Loucy (cell line): ENCODE results near the gene MPRIP.

ENCODE experiments used
- EZH2phosphoT487 ChIP-seq: fragments of 200-600 bp; IDR thresholded peaks from 2 replicates; pipeline ENCODE4 v1.6.1; 2018; ENCODE audit warnings: antibody characterized with exemption, mild to moderate bottlenecking, moderate library complexity, borderline replicate concordance
- TF ChIP-seq, protein P1 (sequence below): fragments of 200-600 bp; sonication (generic); conservative IDR thresholded peaks from 2 replicates; pipeline ENCODE4 v1.5.1; 2014; ENCODE audit warnings: mild to moderate bottlenecking, antibody characterized with exemption, low read length

GRCh38 chr17:17114592-17115225, 72.5 kb downstream of the MPRIP start:
- TF ChIP-seq, protein P1, sequence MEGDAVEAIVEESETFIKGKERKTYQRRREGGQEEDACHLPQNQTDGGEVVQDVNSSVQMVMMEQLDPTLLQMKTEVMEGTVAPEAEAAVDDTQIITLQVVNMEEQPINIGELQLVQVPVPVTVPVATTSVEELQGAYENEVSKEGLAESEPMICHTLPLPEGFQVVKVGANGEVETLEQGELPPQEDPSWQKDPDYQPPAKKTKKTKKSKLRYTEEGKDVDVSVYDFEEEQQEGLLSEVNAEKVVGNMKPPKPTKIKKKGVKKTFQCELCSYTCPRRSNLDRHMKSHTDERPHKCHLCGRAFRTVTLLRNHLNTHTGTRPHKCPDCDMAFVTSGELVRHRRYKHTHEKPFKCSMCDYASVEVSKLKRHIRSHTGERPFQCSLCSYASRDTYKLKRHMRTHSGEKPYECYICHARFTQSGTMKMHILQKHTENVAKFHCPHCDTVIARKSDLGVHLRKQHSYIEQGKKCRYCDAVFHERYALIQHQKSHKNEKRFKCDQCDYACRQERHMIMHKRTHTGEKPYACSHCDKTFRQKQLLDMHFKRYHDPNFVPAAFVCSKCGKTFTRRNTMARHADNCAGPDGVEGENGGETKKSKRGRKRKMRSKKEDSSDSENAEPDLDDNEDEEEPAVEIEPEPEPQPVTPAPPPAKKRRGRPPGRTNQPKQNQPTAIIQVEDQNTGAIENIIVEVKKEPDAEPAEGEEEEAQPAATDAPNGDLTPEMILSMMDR: no peak
- TF ChIP-seq EZH2phosphoT487: no peak
